HEK293T (cell line): Measurements from ENCODE around the gene CAPN9.

ENCODE experiments used
- CTBP1 ChIP-seq: fragments of 450-650 bp; IDR thresholded peaks from 2 replicates; pipeline ENCODE4 v1.6.1; 2016; ENCODE audit warnings: borderline replicate concordance
- FOXK2 ChIP-seq: fragments of 450-650 bp; IDR thresholded peaks from 2 replicates; pipeline ENCODE4 v1.6.1; 2016; ENCODE audit warnings: mild to moderate bottlenecking
- FOXM1 ChIP-seq: fragments of 450-650 bp; IDR thresholded peaks from 2 replicates; pipeline ENCODE4 v1.6.1; 2017; ENCODE audit warnings: mild to moderate bottlenecking, borderline replicate concordance
- HDGF ChIP-seq: fragments of 450-650 bp; IDR thresholded peaks from 2 replicates; pipeline ENCODE4 v1.6.1; 2017; ENCODE audit warnings: antibody characterized with exemption, borderline replicate concordance

DNA sequence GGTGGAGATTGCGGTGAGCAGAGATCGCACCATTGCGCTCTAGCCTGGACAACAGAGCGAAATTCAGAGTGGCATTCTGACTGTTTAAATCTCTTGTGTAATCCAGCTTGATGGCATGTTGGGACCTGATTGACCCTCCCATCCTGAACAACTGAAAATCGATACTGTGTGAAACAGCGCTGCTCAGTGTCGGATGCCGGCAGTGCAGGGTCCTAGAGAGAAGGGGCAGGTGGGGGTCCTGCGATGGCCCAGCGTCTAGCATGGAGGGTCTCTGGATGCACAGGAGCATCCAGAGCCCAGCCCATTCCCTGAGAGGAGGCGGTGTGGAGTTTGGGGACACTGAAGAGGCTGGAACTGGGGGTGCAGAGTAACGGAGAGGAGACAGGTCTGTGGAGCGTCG is 49.1 kb upstream of the CAPN9 start:
- TF ChIP-seq FOXK2 (no peak), HDGF (no peak), CTBP1 (no peak), FOXM1 (no peak)
